ENCODE results near the gene WFIKKN2. TPM values are rescaled to one million over a fixed set of nuclear protein-coding genes. Genes with fewer than 3 reads are reported as not detected.
"Not testable (repeated sequence)": the region's sequence is repeated elsewhere in the genome, so short reads cannot be mapped to it uniquely, and the experiment has no call there.

Gene WFIKKN2
- 1 to 10 TPM in 8 of 10 donors, under 1 TPM in 2; 0.70 to 2.8 (median 1.7) TPM for polyA plus RNA-seq (ENCODE audit: insufficient read length in 10 of 10)
- long read RNA-seq, donor 1, partial matches to known transcripts = 0 of 2 reads
- long read RNA-seq, donor 1, other reads (novel, unspliced or antisense) = 0 of 2 reads
- long read RNA-seq, donor 2 = 0 reads
- long read RNA-seq, donor 3 = 0 reads
- long read RNA-seq, donor 4, partial matches to known transcripts = 0 of 1 reads
- long read RNA-seq, donor 4, other reads (novel, unspliced or antisense) = 0 of 1 reads
- long read RNA-seq, donor 5 = 0 reads
- long read RNA-seq, donor 6, partial matches to known transcripts = 0 of 3 reads
- long read RNA-seq, donor 6, other reads (novel, unspliced or antisense) = 0 of 3 reads
- long read RNA-seq, donor 7, partial matches to known transcripts = 0 of 1 reads
- long read RNA-seq, donor 7, other reads (novel, unspliced or antisense) = 0 of 1 reads
- long read RNA-seq, donor 8 = 0 reads
- long read RNA-seq, donor 9 = 0 reads

DNA sequence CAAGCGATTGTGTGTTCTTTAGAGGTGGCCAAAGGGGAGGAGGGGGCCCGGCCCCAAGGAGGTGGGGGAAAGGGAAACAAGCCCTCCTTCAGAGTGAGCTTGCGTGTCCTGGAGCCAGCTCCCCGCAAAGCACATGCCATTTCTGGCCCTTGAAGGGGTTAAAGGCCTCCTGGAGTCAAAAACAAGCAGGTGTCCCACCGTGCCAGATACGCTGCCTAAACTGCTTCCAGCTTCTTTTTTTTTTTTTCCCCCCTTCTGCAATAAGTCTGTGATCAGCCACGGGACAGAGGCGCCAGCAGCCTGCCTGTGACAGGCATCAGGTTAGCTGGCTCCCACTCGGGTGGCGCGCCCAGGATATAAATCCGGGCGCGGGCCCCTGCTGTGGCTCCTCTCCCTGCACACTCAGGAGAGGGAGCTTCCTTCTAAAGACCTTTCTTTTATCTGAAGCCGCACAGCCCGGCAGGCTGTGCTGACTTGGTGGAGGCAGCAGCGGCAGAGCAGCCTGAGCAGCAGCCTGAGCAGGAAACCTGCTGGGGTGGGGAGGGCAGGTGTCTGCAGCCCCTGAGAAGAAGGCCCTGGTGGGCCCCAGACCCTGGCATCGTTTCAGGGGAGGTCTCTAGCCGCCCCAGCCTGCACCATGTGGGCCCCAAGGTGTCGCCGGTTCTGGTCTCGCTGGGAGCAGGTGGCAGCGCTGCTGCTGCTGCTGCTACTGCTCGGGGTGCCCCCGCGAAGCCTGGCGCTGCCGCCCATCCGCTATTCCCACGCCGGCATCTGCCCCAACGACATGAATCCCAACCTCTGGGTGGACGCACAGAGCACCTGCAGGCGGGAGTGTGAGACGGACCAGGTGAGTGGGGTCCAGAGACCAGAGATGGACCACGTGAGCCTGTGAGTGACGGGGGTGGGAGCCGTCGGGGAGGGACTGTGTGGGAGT lies at the start of gene WFIKKN2:
TSS of gene WFIKKN2 (plus strand) at position 286 of the 934 bp plus-strand sequence. CDS start at position 638, 352 bp downstream.
- no peak for DNase-seq

- DNase-seq = peak in 2 of 3 donors; percentile 53 to 78
Measured at GRCh38 chr17:50785946-50786570, 49.3 kb upstream of the WFIKKN2 start.

DNA sequence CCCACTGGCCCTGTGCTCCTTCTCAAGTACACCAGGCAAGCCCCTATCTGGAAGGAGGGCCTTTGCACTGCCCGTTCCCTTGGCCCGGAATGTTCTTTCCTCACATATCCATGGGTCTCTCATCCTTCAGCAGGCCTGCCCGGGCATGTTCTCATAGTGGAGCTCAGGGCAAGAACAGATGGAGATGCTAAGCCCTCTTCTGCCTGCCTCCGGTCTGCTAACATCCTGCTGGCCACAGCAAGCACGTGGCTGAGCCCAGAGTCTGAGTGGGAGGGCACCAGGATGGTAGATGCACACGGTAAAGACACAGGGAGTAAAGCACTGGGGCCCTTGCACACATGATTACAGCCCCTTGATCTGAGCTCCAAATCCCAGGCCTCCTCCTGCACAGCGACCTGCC lies 48.3 kb upstream of the WFIKKN2 start:
- DNase-seq = no peak

- DNase-seq = peak in 1 of 3 donors; percentile 32
Measured at GRCh38 chr17:50790618-50791017, 44.8 kb upstream of the WFIKKN2 start.

DNA sequence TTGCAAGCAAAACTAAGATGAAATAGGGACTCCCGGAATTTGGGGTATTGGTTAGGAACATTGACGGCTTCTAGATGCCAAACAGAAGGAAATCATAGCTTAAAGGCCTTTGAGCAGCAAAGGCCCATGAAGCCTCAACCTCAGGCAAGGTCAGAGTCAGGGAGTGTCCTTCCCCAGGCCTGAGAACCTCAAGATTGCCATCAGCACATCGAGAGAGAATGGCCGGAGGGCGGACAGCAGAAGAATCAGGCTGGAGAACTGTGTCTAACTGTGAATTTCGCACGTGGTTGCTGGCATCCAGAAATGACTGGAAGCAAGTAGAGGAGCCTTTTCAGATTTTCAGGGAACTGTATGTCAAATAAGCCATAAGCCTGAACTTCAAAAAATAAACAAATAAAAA lies 43.3 kb upstream of the WFIKKN2 start:
- DNase-seq = no peak

GRCh38 chr17:50793007-50793406 lies 42.4 kb upstream of the WFIKKN2 start:
- no peak for DNase-seq

DNA sequence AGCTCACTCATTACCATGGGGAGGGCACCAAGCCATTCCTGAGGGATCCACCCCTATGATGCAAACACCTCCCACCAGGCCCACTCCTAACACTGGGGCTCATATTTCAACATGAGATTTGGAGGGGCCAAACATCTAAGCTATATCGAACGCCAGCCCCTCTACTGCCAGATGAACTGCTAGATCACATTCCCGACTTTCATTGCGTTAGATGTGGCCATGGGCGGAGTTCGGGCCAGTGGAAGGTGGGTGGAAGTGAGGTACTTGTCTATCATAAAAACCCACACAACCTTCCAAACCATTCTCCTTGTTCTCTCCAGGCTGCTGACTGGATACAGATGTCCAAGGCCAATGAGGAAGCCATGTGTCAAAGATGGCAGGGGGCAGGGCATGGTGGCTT lies 41.0 kb upstream of the WFIKKN2 start:
- no peak for DNase-seq

- DNase-seq = peak in 1 of 3 donors; percentile 46
Measured at GRCh38 chr17:50797135-50797810, 38.1 kb upstream of the WFIKKN2 start.

DNA sequence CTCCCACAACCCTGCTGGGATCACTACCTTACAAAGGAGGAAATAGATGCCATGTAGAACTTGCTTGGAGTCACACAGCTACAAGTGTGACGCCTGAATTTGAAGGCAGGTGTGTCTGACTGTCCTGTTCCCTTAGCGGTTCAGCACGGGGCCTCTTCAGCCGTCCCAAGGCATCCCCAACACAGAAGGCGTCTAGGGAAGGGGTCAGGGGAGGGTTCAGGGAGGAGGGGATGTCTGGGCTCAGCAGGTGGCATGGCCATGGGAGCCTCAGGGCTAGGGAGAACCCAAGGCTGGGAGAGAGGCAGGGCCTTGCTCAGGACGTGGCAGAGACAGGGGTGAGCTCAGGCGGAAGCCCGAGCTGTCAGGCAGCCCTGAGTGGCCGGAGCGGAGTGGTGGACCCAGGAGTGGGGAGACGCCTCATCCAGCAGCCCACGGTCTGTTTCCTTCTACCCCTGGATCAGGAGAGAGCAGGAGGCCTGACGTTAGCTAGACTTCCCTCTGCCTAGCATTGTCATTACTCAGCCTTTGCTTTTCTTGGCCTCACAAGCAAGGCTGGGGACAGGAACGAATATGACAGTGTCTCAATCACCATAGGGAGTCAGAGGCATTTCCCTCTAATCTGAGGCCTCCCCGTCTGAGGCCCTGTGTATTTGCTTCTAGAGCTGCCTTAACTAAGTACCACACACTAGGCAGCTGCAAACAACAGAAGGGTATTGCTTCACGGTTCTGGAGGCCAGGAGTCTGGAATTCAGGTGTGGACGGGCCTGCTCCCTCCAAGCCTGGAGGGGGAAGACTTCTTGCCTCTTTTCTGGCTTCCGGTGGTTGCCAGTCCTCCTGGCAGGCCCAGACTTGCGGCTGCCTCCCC lies 36.7 kb upstream of the WFIKKN2 start:
- DNase-seq = peak in 1 of 3 donors; percentile 21

DNA sequence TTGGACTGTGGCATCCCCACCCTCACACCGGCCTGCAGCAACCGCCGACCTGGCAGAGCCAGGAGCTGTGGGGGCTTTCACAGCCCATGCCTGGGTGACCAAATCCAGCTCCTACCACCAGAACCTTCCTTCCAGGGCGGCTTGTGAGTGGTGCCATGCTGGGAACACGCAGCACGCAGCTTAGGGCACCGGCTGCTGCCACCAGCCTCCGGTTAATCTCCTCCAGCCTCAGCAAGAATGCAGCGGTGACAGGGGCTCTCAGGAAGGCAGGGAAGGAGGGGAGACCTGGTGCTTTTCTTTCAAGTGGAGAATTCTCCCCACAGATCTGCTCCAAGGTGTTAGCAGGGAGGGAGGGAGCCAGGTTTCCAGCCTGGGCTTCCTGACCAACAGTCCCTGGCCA lies 35.8 kb upstream of the WFIKKN2 start:
- DNase-seq = no peak

DNA sequence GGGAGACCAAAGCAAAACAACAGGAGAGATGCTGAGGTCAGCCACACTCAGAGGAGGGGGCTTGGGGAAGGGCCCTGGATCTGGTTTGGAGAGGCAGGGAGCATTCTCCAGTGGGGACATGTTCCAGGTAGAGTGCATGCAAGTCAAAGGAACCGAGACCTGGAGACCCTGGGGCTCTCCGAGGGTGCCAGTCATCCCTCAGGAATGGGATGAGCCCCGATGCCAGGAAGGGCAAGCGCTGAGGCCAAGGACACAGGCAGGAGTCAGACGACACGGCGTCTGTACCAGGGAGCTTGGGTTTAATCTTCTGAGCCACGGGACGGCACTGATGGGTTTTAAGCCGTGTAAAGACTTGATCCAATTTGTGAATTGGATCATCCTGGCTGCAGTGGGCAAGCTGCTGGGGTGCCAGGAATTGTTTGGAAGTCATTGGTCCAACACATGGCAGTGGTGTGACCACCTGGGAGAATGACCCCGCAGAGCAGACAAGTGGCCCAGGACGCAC lies 35.1 kb upstream of the WFIKKN2 start:
- no peak for DNase-seq

DNA sequence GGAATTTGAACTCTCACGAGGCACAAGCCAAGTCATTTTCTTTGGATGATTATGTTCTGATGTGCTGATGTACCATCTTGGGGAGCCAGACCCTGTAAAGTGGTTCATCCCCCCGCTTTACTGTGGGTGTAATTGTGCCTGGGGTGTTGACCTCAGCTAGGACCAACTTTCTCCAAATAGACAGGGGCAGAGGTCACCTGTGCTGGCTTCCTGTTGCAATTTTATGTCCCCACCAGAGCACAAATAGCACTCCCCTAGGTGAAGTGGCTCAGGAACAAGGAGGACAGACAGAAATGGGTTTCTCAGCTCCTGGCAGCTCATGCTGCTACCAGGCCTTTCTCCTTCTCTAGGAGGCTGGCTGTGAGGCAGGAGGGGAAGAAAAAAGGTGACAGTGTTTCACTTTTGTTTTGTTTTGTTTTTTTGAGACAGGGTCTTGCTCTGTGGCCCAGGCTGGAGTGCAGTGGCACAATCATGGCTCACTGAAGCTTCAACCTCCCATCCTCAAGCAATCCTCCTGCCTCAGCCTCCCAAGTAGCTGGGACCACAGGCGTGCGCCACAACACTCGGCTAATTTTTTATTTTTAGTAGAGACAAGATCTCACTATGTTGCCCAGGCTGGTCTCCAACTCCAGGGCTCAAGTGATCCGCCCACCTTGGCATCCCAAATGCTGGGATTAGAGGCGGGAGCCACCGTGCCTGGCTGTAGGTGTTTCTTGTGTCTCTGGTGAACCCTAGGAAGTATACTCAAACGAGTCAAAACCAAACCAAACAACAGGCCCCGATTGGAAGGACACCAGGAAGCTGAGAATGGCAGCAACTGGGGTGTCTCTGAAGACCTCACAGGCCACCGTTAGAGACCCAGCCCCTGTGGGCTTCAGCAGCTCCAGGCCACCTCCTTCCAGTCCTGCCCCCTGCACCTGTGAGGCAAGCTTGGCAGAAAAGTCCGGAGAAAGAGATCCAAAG lies 32.5 kb upstream of the WFIKKN2 start:
- DNase-seq = no peak

- DNase-seq = no peak
Measured at GRCh38 chr17:50803676-50804075, 31.7 kb upstream of the WFIKKN2 start.

DNA sequence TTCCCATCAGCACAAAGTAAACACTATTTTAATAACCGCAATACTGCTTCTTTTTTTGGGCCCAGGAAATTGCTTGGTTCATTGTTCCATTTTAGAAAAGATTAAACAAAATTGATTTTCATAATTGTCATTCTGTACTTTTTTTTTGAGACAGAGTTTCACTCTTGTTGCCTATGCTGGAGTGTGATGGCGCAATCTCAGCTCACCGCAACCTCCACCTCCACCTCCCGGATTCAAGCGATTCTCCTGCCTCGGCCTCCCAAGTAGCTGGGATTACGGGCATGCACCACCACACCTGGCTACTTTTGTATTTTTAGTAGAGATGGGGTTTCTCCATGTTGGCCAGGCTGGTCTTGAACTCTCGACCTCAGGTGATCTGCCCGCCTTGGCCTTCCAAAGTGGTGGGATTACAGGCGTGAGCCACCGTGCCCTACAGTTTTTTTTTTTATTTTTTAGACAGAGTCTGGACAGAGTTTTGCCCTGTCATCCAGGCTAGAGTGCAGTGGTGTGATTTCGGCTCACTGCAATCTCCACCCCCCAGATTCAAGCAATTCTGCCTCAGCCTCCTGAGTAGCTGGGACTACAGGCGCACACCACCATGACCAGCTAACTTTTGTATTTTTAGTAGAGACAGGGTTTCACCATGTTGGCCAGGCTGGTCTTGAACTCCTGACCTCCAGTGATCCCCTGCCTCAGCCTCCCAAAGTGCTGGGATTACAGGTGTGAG lies 30.5 kb upstream of the WFIKKN2 start:
- not testable (repeated sequence) for DNase-seq

DNA sequence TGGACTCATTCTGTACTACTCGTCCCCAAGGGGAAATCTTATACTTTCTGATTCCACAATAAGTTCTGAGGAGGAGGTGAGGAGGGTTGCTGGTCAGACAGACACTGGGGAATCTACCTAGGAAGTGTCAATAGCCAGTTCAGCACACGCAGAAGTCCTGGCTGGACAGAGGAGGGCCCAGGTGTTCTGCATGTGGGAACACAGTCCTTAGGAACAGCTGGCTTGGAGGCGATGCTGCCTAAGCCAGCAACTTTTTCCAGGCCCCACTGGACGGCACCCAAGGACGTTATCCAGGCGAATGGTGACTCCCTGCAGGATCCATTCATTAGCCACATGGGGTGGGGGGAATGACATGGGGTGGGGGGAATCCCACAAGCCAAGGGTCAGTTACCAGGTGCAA lies 29.9 kb upstream of the WFIKKN2 start:
- DNase-seq = no peak

GRCh38 chr17:50806141-50806643 lies 29.2 kb upstream of the WFIKKN2 start:
- no peak for DNase-seq

DNA sequence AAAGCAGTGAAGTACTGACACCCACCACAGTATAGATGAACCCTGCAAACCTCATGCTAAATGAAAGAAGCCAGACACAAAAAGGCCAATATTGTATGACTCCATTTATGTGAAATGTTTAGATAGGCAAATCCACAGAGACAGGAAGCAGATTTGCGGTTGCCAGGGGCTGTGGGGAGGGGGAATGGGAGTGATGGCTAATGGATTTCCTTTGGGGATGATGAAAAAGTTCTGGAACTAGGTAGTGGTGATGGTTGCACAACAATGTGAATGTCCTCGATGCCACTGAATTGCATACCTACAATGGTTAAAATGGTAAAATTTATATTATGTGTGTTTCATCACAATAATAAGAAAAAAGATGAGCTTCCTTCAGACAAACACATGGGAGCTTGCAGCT lies 28.4 kb upstream of the WFIKKN2 start:
- DNase-seq = no peak

GRCh38 chr17:50807675-50808074 lies 27.7 kb upstream of the WFIKKN2 start:
- DNase-seq = no peak

Data from muscle of back (tissue), 13 donors.